Adrenal gland (tissue), 12 donors: ENCODE data around the gene FBXL12. TPM values are rescaled to one million over a fixed set of nuclear protein-coding genes. Genes with fewer than 3 reads are reported as not detected.
A peak's percentile ranks its signal among the peaks of the same experiment; 100 is the strongest.
"Not testable (repeated sequence)": the region's sequence is repeated elsewhere in the genome, so short reads cannot be mapped to it uniquely, and the experiment has no call there.

Experiments
- DNase-seq, 7 donors: peaks; one replicate each; pipeline ENCODE4 v3.0.0-alpha.2; 2019 to 2020
- H3K27ac ChIP-seq, 5 donors: fragments of 200-600 bp; sonication (generic) in 4 of 5; 1 replicate in 3 of 5; 2 replicates in 2 of 5; pipeline versions ENCODE4 v1.5.1 to v1.8.0; 2016 to 2020; ENCODE audit warnings: mild to moderate bottlenecking in 1 of 5
- H3K27me3 ChIP-seq: fragments of 200-600 bp; 2 replicates; pipeline ENCODE4 v1.8.0; 2021
- H3K36me3 ChIP-seq, 2 donors: fragments of 200-600 bp; replicated peaks in 1 of 2; 1 replicate in 1 of 2; 2 replicates in 1 of 2; pipeline versions ENCODE4 v1.5.1 to v1.8.0; 2018 to 2022
- H3K4me1 ChIP-seq, 2 donors: fragments of 200-600 bp; replicated peaks in 1 of 2; 1 replicate in 1 of 2; 2 replicates in 1 of 2; pipeline versions ENCODE4 v1.5.1 to v1.8.0; 2018 to 2021
- H3K4me3 ChIP-seq, 4 donors: fragments of 200-600 bp; sonication (generic) in 3 of 4; one replicate each; pipeline ENCODE4 v1.5.1; 2016 to 2018
- H3K9me3 ChIP-seq, 3 donors: fragments of 200-600 bp; sonication (generic) in 1 of 3; replicated peaks in 1 of 3; 1 replicate in 2 of 3; 2 replicates in 1 of 3; pipeline versions ENCODE4 v1.5.1 to v1.8.0; 2016 to 2021
- POLR2A ChIP-seq, 2 donors: fragments of 450-650 bp; IDR thresholded peaks; one replicate each; pipeline ENCODE4 v1.6.1; 2017; ENCODE audit warnings: antibody characterized with exemption in 2 of 2, mild to moderate bottlenecking in 2 of 2, moderate library complexity in 1 of 2
- WGBS, 4 donors: extraction: QIAGEN DNeasy Blood & Tissue Kit in 2 of 4; methylation state at CpG; one replicate each; pipeline versions ENCODE4 v1.1.5 to v1.1.7; 2013 to 2017; 5-methylcytosine and 5-hydroxymethylcytosine counted together
- intact Hi-C, 2 donors: fragments of 100-400 bp; cut with DNase I; formaldehyde crosslinking; loops; one replicate each; pipeline versions ENCODE4 v1.14.1 to v1.15.0; 2022 to 2023
- polyA plus RNA-seq, 3 donors: library from polyadenylated mRNA; stranded (reverse); fragments of 200-250 nt in 2 of 3; fragments of 350-450 nt in 1 of 3; fragmentation: Illumina TruSeq in 1 of 3; extraction: RNeasy Lipid Tissue Mini Kit (QIAGEN cat#74804) in 1 of 3; gene quantifications; one replicate each; pipeline ENCODE4 v1.2.3, GENCODE V29; 2013 to 2014
- total RNA-seq, 9 donors: library from RNA; depleted of rRNA in 4 of 9; stranded (reverse); fragments of >200 nt in 4 of 9; fragments of 120-200 nt in 1 of 9; fragmentation: NEBNext Ultra II Directional in 1 of 9; extraction: Animal tissue kit (Norgen Biotek cat#: 25700) in 1 of 9; gene quantifications; one replicate each; pipeline versions ENCODE4 v1.1.0 to v1.2.4, GENCODE V29; 2013 to 2023
- TF ChIP-seq, protein P1 (sequence below), 6 experiments: fragments of 450-650 bp in 4 of 6; fragments of 200-600 bp in 2 of 6; sonication (generic) in 1 of 6; IDR thresholded peaks; 1 replicate in 5 of 6; 2 replicates in 1 of 6; pipeline versions ENCODE4 v1.5.1 to v1.8.0; 2016 to 2021; ENCODE audit warnings: antibody characterized with exemption in 6 of 6, mild to moderate bottlenecking in 2 of 6, moderate library complexity in 1 of 6
- donor health status: healthy with polysubstance abuse.
- donor health status: Bipolar disorder and iron deficiency.
- donor health status: DM: yes; HTN: yes; CAD: no.
- donor health status: DM: no; HTN: no; CAD: no.
- donor health status: DM: no; HTN: no; CAD: no.
- donor health status: DM: yes; HTN: yes; CAD: no.

FBXL12 gene
- total and polyA plus RNA-seq, 12 donors: 6.6 to 31.7 (median 20.7) TPM

DNA sequence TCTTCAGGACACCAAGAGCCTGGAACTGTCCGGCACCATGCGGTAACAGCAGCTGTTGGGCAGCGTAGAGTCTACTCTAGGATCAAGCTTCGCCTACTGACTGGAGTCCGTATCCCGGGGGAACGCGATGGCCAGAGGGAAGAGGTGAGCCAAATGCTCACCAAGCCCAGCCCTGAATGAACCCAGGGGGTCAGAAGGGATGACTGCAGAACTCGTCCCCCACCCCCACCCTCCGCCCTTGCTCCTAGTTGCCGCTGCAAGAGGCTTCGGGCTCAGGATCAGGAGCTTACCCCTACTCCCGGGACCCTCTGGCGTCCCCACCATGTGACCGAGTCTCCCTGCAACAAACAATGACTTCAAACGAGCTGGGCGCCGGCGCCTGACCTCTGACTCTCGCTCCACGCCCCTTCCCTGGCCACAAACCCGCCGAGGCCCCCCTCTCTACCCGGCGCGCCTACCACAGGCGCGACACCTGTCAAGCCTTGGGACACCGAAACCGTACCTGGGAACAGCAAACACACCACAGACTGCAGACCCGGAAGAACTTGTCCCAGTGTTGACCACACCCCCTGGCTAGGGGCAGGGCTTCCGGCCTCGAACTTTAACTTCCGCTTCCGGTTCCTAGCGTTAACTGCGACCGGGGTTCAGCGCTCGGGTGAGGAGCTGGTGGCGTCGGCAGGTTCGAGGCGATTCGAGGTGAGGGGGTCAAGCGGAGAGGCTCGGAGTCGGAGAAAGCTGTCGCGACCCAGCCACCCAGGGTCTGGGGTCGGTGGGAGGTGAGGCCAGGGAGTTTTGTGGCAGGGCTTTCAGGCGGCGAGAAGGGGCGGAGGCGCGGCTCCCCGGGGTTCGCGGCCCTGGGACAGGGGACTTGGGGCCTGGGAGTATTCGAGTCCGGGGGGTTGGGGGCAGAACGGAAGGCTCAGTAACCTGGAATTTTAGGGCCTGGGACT is 8.7 kb upstream of the FBXL12 start, which contains the start of gene UBL5:
Gene UBL5 (plus strand): TSS at position 630 of the 950 bp plus-strand sequence. CDS start 420 bp downstream, outside the sequence.
- no peaks in the 10 kb centered on the region for H3K27me3 ChIP-seq
- peaks cover 7 to 22% of the 10 kb centered on the region in 2 donors for H3K4me1 ChIP-seq
- 0 to 1% (median 0%) methylated on average over 5 to 62 of the region's 62 CpGs for WGBS, 4 donors
- peak; percentile 83 to 94 (median 88) for DNase-seq
- H3K36me3 ChIP-seq: peaks cover 0 to 15% of the 10 kb centered on the region in 2 donors
- peak within 1 kb of the TSS; percentile 58 to 96 (median 81) for H3K4me3 ChIP-seq
- intact Hi-C loops: no loop called here
- peak within 1 kb of the TSS in 4 of 5 donors; percentile 41 to 86 (median 64) for H3K27ac ChIP-seq
- TF ChIP-seq, protein P1, sequence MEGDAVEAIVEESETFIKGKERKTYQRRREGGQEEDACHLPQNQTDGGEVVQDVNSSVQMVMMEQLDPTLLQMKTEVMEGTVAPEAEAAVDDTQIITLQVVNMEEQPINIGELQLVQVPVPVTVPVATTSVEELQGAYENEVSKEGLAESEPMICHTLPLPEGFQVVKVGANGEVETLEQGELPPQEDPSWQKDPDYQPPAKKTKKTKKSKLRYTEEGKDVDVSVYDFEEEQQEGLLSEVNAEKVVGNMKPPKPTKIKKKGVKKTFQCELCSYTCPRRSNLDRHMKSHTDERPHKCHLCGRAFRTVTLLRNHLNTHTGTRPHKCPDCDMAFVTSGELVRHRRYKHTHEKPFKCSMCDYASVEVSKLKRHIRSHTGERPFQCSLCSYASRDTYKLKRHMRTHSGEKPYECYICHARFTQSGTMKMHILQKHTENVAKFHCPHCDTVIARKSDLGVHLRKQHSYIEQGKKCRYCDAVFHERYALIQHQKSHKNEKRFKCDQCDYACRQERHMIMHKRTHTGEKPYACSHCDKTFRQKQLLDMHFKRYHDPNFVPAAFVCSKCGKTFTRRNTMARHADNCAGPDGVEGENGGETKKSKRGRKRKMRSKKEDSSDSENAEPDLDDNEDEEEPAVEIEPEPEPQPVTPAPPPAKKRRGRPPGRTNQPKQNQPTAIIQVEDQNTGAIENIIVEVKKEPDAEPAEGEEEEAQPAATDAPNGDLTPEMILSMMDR (IDR thresholded peaks at IDR 0.05): no peak
- TF ChIP-seq POLR2A (IDR thresholded peaks at IDR 0.05): peak; percentile 61 to 79
- H3K9me3 ChIP-seq: no peaks in the 10 kb centered on the region

- no peak overlapping the region for H3K27ac ChIP-seq
- H3K4me1 ChIP-seq: peaks cover 7 to 18% of the 10 kb centered on the region in 2 donors
- no peaks in the 10 kb centered on the region for H3K27me3 ChIP-seq
- H3K36me3 ChIP-seq: no peaks in the 10 kb centered on the region
- H3K9me3 ChIP-seq: no peaks in the 10 kb centered on the region
- DNase-seq: no peak
- 79 to 85% (median 83%) methylated on average over 5 of the region's 5 CpGs for WGBS, 4 donors
- no peak overlapping the region for H3K4me3 ChIP-seq
- intact Hi-C loops: no loop called here
- no peak for TF ChIP-seq POLR2A (IDR thresholded peaks at IDR 0.05)
- TF ChIP-seq, protein P1 (IDR thresholded peaks at IDR 0.05): no peak
Measured at GRCh38 chr19:9823816-9824215, 4.9 kb upstream of the FBXL12 start.

DNA sequence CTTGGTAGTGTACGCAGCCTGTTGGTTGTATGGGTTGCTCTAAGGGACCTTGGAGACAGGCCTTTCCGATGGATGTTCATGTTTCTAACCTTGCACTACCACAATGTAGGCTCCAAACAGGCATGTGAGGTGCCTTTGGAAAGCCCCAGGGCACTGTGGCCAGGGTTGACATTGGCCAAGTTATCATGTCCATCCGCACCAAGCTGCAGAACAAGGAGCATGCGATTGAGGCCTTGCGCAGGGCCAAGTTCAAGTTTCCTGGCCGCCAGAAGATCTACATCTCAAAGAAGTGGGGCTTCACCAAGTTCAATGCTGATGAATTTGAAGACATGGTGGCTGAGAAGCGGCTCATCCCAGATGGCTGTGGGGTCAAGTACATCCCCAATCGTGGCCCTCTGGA is 1.2 kb upstream of the FBXL12 start:
- intact Hi-C loops, H3K36me3 ChIP-seq, H3K9me3 ChIP-seq, H3K27me3 ChIP-seq: not testable (repeated sequence)
- Histone ChIP-seq H3K4me1 (peaks cover 5 to 16% of the 10 kb centered on the region in 2 donors), H3K27ac (peak overlapping the region in 3 of 5 donors; percentile 28 to 97 (median 68)), H3K4me3 (peak overlapping the region in 1 of 4 donors; percentile 28)
- DNase-seq: peak in 3 of 7 donors; percentile 40 to 70 (median 53)
- WGBS, 4 donors: 83 to 92% (median 88%) methylated on average over 6 to 8 of the region's 8 CpGs

DNA sequence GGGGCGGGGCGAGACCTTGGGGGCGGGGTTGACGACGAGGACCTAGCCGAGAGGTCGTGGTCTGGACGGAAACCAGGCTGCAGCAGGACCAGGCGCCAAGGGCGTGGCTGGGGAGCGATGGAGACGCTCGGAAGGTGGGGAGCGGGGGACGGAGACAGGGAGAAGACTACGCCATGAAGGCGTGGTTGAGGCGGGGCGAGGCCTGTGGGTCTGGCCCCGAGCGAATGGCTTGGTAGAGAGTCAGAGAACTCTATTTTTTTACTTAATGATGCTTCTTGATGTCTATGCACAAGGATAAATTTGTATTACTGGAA is 674 bp upstream of the FBXL12 start:
- Histone ChIP-seq H3K9me3 (no peaks in the 10 kb centered on the region), H3K4me1 (peaks cover 5 to 16% of the 10 kb centered on the region in 2 donors), H3K27me3 (no peaks in the 10 kb centered on the region), H3K27ac (peak overlapping the region in 3 of 5 donors; percentile 28 to 97 (median 68)), H3K4me3 (peak overlapping the region in 1 of 4 donors; percentile 28), H3K36me3 (peaks cover 0 to 2% of the 10 kb centered on the region in 2 donors)
- intact Hi-C loops: loop anchor here in 1 of 2 donors (10.0 kb wide), 1 partner anchor 675 kb away; the partner anchor contains the start of gene ZNF317
- no peak for TF ChIP-seq POLR2A (IDR thresholded peaks at IDR 0.05)
- TF ChIP-seq, protein P1 (IDR thresholded peaks at IDR 0.05): no peak
- no peak for DNase-seq
- WGBS, 4 donors: 0 to 3% (median 0%) methylated on average over 11 to 21 of the region's 21 CpGs
